Trophoblast cell (in vitro differentiated cells and primary cell): ENCODE data around the gene GALP.

Source experiments
- DNase-seq, 2 donors: peaks; one replicate each; pipeline ENCODE4 v3.0.0-alpha.2; 2016
- H2AFZ ChIP-seq: 2 replicates; pipeline ENCODE4 v1.6.1; 2013; ENCODE audit warnings: low read length, moderate library complexity, mild to moderate bottlenecking; ENCODE audit not compliant: insufficient read depth, poor library complexity
- H2AK5ac ChIP-seq: 2 replicates; pipeline ENCODE4 v1.6.1; 2013; ENCODE audit warnings: mild to moderate bottlenecking, low read length
- H2BK120ac ChIP-seq: 2 replicates; pipeline ENCODE4 v1.6.1; 2013; ENCODE audit warnings: low read length, mild to moderate bottlenecking, moderate library complexity; ENCODE audit not compliant: insufficient read depth, poor library complexity
- H2BK12ac ChIP-seq: 2 replicates; pipeline ENCODE4 v1.6.1; 2013; ENCODE audit warnings: mild to moderate bottlenecking, low read length, moderate library complexity
- H2BK5ac ChIP-seq: 2 replicates; pipeline ENCODE4 v1.6.1; 2013; ENCODE audit warnings: low read length, low read depth, moderate library complexity, mild to moderate bottlenecking; ENCODE audit not compliant: poor library complexity
- H3K14ac ChIP-seq: 2 replicates; pipeline ENCODE4 v1.6.1; 2013; ENCODE audit warnings: mild to moderate bottlenecking, low read length
- H3K18ac ChIP-seq: 2 replicates; pipeline ENCODE4 v1.6.1; 2013; ENCODE audit warnings: mild to moderate bottlenecking, low read length
- H3K23ac ChIP-seq: 2 replicates; pipeline ENCODE4 v1.6.1; 2013; ENCODE audit warnings: low read length
- H3K27ac ChIP-seq: 2 replicates; pipeline ENCODE4 v1.5.1; 2013; ENCODE audit warnings: low read depth, mild to moderate bottlenecking, inconsistent platforms, low read length, moderate library complexity
- H3K27me3 ChIP-seq: 2 replicates; pipeline ENCODE4 v1.6.1; 2013; ENCODE audit warnings: inconsistent platforms, mild to moderate bottlenecking, low read length, moderate library complexity; ENCODE audit not compliant: insufficient read depth
- H3K36me3 ChIP-seq, 2 experiments: 1 replicate in 1 of 2; 2 replicates in 1 of 2; pipeline ENCODE4 v1.6.1; 2013; ENCODE audit warnings: low read length in 2 of 2, mild to moderate bottlenecking in 2 of 2, moderate library complexity in 1 of 2; ENCODE audit not compliant: insufficient read depth in 2 of 2, control insufficient read depth in 1 of 2
- H3K4ac ChIP-seq: 2 replicates; pipeline ENCODE4 v1.6.1; 2013; ENCODE audit warnings: low read depth, mild to moderate bottlenecking, low read length, moderate library complexity
- H3K4me1 ChIP-seq, 2 experiments: 1 replicate in 1 of 2; 2 replicates in 1 of 2; pipeline ENCODE4 v1.6.1; 2013; ENCODE audit warnings: low read length in 2 of 2, mild to moderate bottlenecking in 2 of 2, moderate library complexity in 1 of 2; ENCODE audit not compliant: insufficient read depth in 2 of 2, control insufficient read depth in 1 of 2
- H3K4me2 ChIP-seq: 2 replicates; pipeline ENCODE4 v1.6.1; 2013; ENCODE audit warnings: inconsistent platforms, mild to moderate bottlenecking, low read length, moderate library complexity
- H3K4me3 ChIP-seq: 2 replicates; pipeline ENCODE4 v1.5.1; 2013; ENCODE audit warnings: mild to moderate bottlenecking, low read depth, low read length, inconsistent platforms
- H3K79me1 ChIP-seq: one replicate; pipeline ENCODE4 v1.6.1; 2013; ENCODE audit warnings: low read length
- H3K79me2 ChIP-seq: 2 replicates; pipeline ENCODE4 v1.6.1; 2013; ENCODE audit warnings: low read length, mild to moderate bottlenecking; ENCODE audit not compliant: control insufficient read depth, insufficient read depth, poor library complexity
- H3K9ac ChIP-seq: 2 replicates; pipeline ENCODE4 v1.6.1; 2013; ENCODE audit warnings: mild to moderate bottlenecking, low read length
- H3K9me3 ChIP-seq: 2 replicates; pipeline ENCODE4 v1.6.1; 2013; ENCODE audit warnings: low read depth, mild to moderate bottlenecking, control low read depth, inconsistent platforms, low read length; ENCODE audit not compliant: insufficient read depth
- H4K12ac ChIP-seq: 2 replicates; pipeline ENCODE4 v1.6.1; 2013; ENCODE audit warnings: low read depth, mild to moderate bottlenecking, low read length, moderate library complexity
- H4K8ac ChIP-seq: 2 replicates; pipeline ENCODE4 v1.6.1; 2013; ENCODE audit warnings: low read depth, mild to moderate bottlenecking, low read length, moderate library complexity
- H4K91ac ChIP-seq: one replicate; pipeline ENCODE4 v1.6.1; 2013; ENCODE audit warnings: low read depth, mild to moderate bottlenecking, low read length, moderate library complexity
- WGBS: extraction: QIAGEN DNeasy Blood & Tissue Kit; methylation state at CpG from one replicate; pipeline ENCODE4 v1.1.7; 2013; ENCODE audit warnings: missing lambda C conversion rate; ENCODE audit not compliant: insufficient read length, insufficient coverage; ENCODE audit errors: extremely low coverage; 5-methylcytosine and 5-hydroxymethylcytosine counted together

Gene GALP

GRCh38 chr19:56137405-56137804, 38.4 kb upstream of the GALP start:
- Histone ChIP-seq H3K4me1 (peaks cover 9 to 11% of the 10 kb centered on the region in 2 experiments), H2AK5ac (no peak overlapping the region), H3K27ac (no peak overlapping the region), H2BK12ac (no peak overlapping the region), H3K18ac (no peak overlapping the region), H2BK5ac (no peak overlapping the region), H2AFZ (no peak overlapping the region), H3K9ac (no peak overlapping the region), H3K14ac (no peak overlapping the region), H3K27me3 (no peaks in the 10 kb centered on the region), H3K79me1 (peaks cover 8% of the 10 kb centered on the region), H3K9me3 (no peaks in the 10 kb centered on the region), H3K79me2 (no peaks in the 10 kb centered on the region), H3K4ac (no peak overlapping the region), H4K8ac (no peak overlapping the region), H4K12ac (no peak overlapping the region), H3K36me3 (no peaks in the 10 kb centered on the region), H4K91ac (no peak overlapping the region), H3K4me3 (no peak overlapping the region), H2BK120ac (no peak overlapping the region), H3K4me2 (no peak overlapping the region), H3K23ac (no peak overlapping the region)
- no peak for DNase-seq
- no CpG with 5 or more reads among the region's 6 CpGs for WGBS

- no peak overlapping the region for H2BK120ac ChIP-seq
- no peak overlapping the region for H3K4me3 ChIP-seq
- WGBS, result no CpG with 5 or more reads among the region's 3 CpGs
Measured at GRCh38 chr19:56138069-56138468, 37.7 kb upstream of the GALP start.

DNA sequence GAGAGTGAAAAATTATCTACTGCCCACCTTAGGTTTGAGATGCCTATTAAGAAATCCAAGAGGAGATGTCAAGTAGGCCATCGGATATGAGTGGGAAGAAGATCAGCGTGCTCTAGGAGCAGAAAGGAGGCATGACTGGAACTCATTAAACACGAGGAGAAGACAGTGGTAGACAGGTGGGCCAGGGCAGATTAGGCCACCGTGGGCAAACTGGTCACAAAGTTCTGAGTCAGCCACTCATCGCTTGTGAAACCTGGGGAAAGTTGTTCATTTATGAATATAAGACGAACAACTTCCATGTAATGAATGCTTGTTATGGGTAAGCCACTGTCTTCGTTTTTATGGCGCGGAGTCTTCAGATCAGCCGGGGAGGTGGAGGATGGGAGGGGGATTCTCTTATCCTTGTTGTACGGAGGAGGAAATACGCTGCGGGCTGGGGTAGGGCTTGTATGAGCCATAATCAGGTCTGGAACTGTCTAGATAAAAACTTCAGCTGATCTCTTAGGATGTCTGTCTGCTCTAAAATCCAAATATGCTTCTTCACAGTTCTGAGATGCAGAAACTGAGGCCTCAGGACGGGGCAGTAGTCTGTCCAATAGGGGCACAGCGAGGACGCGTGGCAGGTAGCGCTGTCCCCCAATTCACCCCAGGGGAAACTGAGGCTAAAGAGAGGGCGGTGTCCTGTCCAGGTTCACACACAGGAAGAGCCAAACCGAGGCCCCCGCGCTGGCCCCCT, 35.8 kb upstream of the GALP start:
- H3K27ac ChIP-seq, result peak overlapping the region; percentile 31
- H2AK5ac ChIP-seq, result no peak overlapping the region
- peak overlapping the region; percentile 75 for H4K91ac ChIP-seq
- H3K79me2 ChIP-seq, result peaks cover 2% of the 10 kb centered on the region
- H3K14ac ChIP-seq, result peak overlapping the region; percentile 45
- peak overlapping the region; percentile 71 for H3K4me3 ChIP-seq
- peaks cover 15 to 21% of the 10 kb centered on the region in 2 experiments for H3K4me1 ChIP-seq
- H2AFZ ChIP-seq, result peak overlapping the region; percentile 40
- H3K27me3 ChIP-seq, result no peaks in the 10 kb centered on the region
- H3K23ac ChIP-seq, result no peak overlapping the region
- DNase-seq, result peak in 1 of 2 donors; percentile 39
- peak overlapping the region; percentile 95 for H3K4me2 ChIP-seq
- peaks cover 11% of the 10 kb centered on the region for H3K79me1 ChIP-seq
- peak overlapping the region; percentile 37 for H4K12ac ChIP-seq
- peak overlapping the region; percentile 85 for H3K9ac ChIP-seq
- H2BK120ac ChIP-seq, result peak overlapping the region; percentile 20
- H3K4ac ChIP-seq, result peak overlapping the region; percentile 22
- peak overlapping the region; percentile 31 for H3K18ac ChIP-seq
- H3K9me3 ChIP-seq, result no peaks in the 10 kb centered on the region
- H2BK12ac ChIP-seq, result no peak overlapping the region
- peak overlapping the region; percentile 23 for H2BK5ac ChIP-seq
- H3K36me3 ChIP-seq, result no peaks in the 10 kb centered on the region
- WGBS, result no CpG with 5 or more reads among the region's 22 CpGs
- H4K8ac ChIP-seq, result peak overlapping the region; percentile 87

More at GRCh38 chr19:56138069-56138468, 37.7 kb upstream of the GALP start:
- Histone ChIP-seq H3K4ac (no peak overlapping the region), H3K4me1 (peaks cover 13 to 18% of the 10 kb centered on the region in 2 experiments), H4K8ac (no peak overlapping the region), H4K91ac (no peak overlapping the region), H3K23ac (no peak overlapping the region), H3K79me2 (peaks cover 2% of the 10 kb centered on the region), H2BK5ac (no peak overlapping the region), H3K14ac (no peak overlapping the region), H2AFZ (no peak overlapping the region), H2AK5ac (no peak overlapping the region), H3K27me3 (no peaks in the 10 kb centered on the region), H3K9ac (no peak overlapping the region), H4K12ac (no peak overlapping the region), H2BK12ac (no peak overlapping the region), H3K18ac (no peak overlapping the region), H3K27ac (no peak overlapping the region), H3K36me3 (no peaks in the 10 kb centered on the region), H3K9me3 (no peaks in the 10 kb centered on the region), H3K79me1 (peaks cover 11% of the 10 kb centered on the region), H3K4me2 (no peak overlapping the region)
- no peak for DNase-seq

- Histone ChIP-seq H3K9ac (peak within 1 kb of the TSS; percentile 85), H3K4me1 (peaks cover 15 to 21% of the 10 kb centered on the region in 2 experiments), H3K18ac (peak within 1 kb of the TSS; percentile 43), H2BK120ac (peak within 1 kb of the TSS; percentile 71), H3K4me3 (peak within 1 kb of the TSS; percentile 74), H3K79me2 (peaks cover 2% of the 10 kb centered on the region), H4K8ac (peak within 1 kb of the TSS; percentile 87), H2BK5ac (peak within 1 kb of the TSS; percentile 45), H2BK12ac (peak within 1 kb of the TSS; percentile 19), H2AK5ac (no peak within 1 kb of the TSS), H3K79me1 (peaks cover 11% of the 10 kb centered on the region), H3K27me3 (no peaks in the 10 kb centered on the region), H3K4ac (peak within 1 kb of the TSS; percentile 65), H3K27ac (peak within 1 kb of the TSS; percentile 75), H3K4me2 (peak within 1 kb of the TSS; percentile 95), H3K36me3 (peaks cover 2 to 3% of the 10 kb centered on the region in 2 experiments), H2AFZ (peak within 1 kb of the TSS; percentile 40), H3K23ac (no peak within 1 kb of the TSS), H3K9me3 (no peaks in the 10 kb centered on the region), H4K12ac (peak within 1 kb of the TSS; percentile 50), H4K91ac (peak within 1 kb of the TSS; percentile 75), H3K14ac (peak within 1 kb of the TSS; percentile 60)
- peak; percentile 100 for DNase-seq
- WGBS, result no CpG with 5 or more reads among the region's 56 CpGs
Measured at GRCh38 chr19:56140583-56141416, 35.0 kb upstream of the GALP start, which contains the start of gene ZNF444. Gene ZNF444, plus strand, starts transcription at chr19:56141287. Its CDS starts 5,625 bp downstream, at chr19:56146912.
